Fibroblast of the aortic adventitia (primary cell): ENCODE data around the gene TIAM1. TPM values are rescaled to one million over a fixed set of nuclear protein-coding genes. Genes with fewer than 3 reads are reported as not detected.

Experiments
- DNase-seq: peaks from one replicate; pipeline ENCODE4 v3.0.0-alpha.2; 2010; ENCODE audit warnings: low read depth
- H3K4me3 ChIP-seq: 2 replicates; pipeline ENCODE4 v1.5.1; 2011; ENCODE audit warnings: low read depth, mild to moderate bottlenecking, control low read depth, low read length, moderate library complexity
- total RNA-seq: library from RNA; depleted of rRNA; stranded (reverse); fragments of >200 nt; gene quantifications from 2 replicates; pipeline ENCODE4 v1.2.3, GENCODE V29; 2012; ENCODE audit warnings: low replicate concordance
- TF ChIP-seq, protein P1 (sequence below): IDR thresholded peaks from 2 replicates; pipeline ENCODE4 v1.5.1; 2011; ENCODE audit warnings: mild to moderate bottlenecking, low read length, control low read depth, inconsistent platforms; ENCODE audit not compliant: insufficient read depth

Gene TIAM1
- total RNA-seq, 1 donor: 15.1 TPM

DNA sequence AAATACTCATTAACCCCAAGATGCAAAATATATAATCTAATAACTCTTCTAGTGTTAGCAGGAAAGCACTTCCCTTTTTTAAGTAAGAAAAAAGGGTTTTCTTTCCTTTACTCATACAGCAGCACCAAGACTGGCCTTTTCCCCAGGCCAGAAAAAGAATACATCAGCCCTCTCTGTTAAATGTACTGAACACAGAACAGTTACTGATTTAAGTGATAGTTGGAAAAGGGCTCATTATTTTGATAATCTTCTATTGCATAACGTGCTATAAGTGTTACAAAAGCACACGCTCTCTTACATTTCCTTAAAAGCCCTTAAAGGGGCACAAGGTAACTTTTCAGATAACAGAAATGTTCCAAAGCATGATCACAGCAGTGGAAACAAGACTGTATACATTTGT lies 142.9 kb downstream of the TIAM1 start:
- TF ChIP-seq, protein P1, sequence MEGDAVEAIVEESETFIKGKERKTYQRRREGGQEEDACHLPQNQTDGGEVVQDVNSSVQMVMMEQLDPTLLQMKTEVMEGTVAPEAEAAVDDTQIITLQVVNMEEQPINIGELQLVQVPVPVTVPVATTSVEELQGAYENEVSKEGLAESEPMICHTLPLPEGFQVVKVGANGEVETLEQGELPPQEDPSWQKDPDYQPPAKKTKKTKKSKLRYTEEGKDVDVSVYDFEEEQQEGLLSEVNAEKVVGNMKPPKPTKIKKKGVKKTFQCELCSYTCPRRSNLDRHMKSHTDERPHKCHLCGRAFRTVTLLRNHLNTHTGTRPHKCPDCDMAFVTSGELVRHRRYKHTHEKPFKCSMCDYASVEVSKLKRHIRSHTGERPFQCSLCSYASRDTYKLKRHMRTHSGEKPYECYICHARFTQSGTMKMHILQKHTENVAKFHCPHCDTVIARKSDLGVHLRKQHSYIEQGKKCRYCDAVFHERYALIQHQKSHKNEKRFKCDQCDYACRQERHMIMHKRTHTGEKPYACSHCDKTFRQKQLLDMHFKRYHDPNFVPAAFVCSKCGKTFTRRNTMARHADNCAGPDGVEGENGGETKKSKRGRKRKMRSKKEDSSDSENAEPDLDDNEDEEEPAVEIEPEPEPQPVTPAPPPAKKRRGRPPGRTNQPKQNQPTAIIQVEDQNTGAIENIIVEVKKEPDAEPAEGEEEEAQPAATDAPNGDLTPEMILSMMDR: no peak
- no peak for DNase-seq
- H3K4me3 ChIP-seq: no peak overlapping the region

DNA sequence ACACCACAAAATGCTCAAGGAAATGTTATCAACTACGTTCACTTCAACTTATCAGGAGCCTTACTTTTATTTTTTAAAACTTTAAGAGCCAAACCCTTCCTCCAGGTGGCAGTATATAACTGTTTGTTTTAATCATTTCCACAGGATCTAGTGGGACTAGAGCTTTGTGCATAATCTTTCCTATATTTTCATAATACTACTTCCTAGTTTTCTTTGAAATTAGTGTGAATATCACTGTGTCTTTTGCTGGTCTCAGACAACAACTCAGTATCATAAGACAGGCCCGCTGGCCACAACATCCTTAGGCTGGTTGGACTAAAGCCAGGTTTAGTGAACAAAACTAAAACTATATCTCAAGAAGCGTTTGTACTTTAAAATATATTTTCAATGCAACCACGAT lies 145.5 kb downstream of the TIAM1 start:
- TF ChIP-seq, protein P1: peak; percentile 65
- DNase-seq: peak; percentile 82
- no peak overlapping the region for H3K4me3 ChIP-seq

DNA sequence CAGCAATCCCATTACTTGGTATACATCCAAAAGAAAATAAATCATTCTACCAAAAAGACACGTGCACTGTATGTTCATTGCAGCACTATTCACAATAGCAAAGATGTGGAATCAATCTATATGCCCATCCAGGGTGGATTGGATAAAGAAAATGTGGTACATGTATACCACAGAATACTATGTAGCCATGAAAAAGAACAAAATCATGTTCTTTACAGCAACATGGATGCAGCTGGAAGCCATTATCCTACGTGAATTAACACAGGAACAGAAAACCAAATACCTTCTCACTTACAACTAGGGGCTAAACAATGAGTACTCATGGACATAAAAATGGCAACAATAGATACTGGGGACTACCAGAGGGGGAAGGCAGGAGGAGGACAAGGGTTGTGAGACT lies 147.3 kb downstream of the TIAM1 start:
- TF ChIP-seq, protein P1: no peak
- no peak for DNase-seq
- no peak overlapping the region for H3K4me3 ChIP-seq

DNA sequence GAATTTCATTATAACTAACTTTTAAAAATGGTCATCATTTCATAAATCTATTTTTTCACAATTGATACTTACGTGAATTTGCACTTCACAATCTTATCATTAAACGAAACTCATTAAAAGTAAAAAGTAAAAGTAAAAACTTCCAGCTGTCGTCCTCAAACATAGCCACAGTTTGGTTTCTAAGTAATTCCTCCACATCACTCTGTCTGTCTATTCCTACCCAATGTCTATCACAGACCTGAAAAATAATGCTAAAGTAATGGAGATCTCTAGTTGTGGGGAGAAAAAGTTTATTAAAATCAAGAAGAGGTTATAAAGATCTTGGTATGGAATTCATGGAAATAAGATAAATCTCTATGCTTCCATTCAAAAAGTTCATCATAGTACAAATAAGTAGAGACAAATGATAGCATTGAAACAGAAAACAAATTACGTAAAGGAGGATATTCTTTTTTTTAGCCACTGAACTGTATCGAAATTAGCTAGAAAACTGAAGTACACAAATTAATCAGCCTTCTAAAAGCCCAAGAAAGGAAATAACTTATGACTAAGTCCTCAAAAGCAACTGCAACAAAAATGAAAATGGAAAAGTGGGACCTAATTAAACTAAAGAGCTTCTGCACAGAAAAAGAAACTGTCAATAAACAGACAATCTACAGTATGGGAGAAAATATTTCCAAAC lies 148.6 kb downstream of the TIAM1 start:
- TF ChIP-seq, protein P1: no peak
- DNase-seq: no peak
- no peak overlapping the region for H3K4me3 ChIP-seq

DNA sequence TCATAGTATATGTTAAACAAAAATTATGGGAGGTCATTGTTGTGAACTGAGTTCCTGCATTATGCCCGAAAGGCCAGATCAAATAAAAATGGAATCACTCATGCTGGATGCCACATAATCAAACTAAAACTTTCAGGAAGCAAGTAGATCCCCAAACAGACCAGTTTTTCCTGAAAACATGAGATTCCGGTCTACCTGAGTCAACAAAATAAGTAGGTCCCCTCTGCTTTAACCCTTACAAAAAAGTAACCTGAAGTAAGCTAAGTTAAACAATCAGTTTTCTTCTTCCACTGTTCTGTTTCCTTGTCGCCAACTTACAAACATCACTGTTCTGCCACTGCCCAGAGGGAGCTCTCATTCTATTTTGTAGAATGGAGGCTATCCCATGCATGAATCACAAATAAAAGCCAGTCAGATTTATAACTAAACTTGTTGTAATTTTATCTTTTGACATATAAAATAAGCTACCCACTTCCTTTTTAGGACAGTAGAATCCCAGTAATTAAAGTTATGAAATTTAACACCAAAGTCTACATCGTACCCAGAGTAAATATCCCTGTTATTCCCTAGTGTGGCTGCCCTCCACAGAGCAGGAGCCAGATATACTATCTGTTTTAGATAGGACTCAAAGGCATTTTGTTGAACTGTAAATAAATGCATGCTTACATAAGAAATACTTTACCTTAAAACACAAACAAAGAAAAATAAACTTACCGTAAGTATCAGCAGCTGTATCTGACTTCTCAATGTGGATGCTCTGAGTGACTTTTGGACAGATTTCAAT lies 149.4 kb downstream of the TIAM1 start:
- DNase-seq: no peak
- TF ChIP-seq, protein P1: no peak
- H3K4me3 ChIP-seq: no peak overlapping the region

DNA sequence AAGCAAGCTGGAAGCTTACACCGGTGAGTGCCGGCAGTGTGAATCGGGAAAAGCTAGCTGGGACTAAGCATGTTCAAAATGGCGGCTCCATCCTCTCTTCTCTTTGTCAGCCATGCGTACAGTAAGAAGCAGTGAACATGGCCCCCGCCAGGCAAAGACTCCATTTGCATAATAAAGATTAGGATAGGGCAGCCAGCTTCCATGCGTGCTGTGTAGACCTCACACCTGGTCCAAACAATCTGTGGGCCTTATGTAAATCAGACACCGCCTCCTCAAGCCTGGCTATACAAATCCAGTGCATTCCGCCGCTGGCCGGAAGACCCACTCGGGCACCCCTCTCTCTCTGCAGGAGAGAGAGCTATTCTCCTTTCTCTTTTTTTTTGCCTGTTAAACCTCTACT lies 150.3 kb downstream of the TIAM1 start:
- TF ChIP-seq, protein P1: no peak
- DNase-seq: no peak
- no peak overlapping the region for H3K4me3 ChIP-seq
